NCI-H146 treated with DMSO at 0.1 percent for 48 hours (cell line): Measurements from ENCODE around the gene DMRTA1.
"Not testable (repeated sequence)": the region's sequence is repeated elsewhere in the genome, so short reads cannot be mapped to it uniquely, and the experiment has no call there.

Experiments used
- DNase-seq: peaks from one replicate; lab custom pipeline; 2025; ENCODE audit not compliant: unreplicated experiment; lab: John Stamatoyannopoulos, UW

Gene DMRTA1

GRCh38 chr9:22455181-22455580 is 8.6 kb downstream of the DMRTA1 start:
- DNase-seq = no peak

- DNase-seq = no peak
Observed at GRCh38 chr9:22457448-22457847, 10.8 kb downstream of the DMRTA1 start.

GRCh38 chr9:22463205-22463604 is 16.6 kb downstream of the DMRTA1 start:
- no peak for DNase-seq

GRCh38 chr9:22469928-22470544 is 23.4 kb downstream of the DMRTA1 start:
- DNase-seq = peak; percentile 55

GRCh38 chr9:22481566-22481965 is 34.9 kb downstream of the DMRTA1 start:
- DNase-seq = no peak

- DNase-seq = no peak
Observed at GRCh38 chr9:22483528-22484070, 37.0 kb downstream of the DMRTA1 start.

GRCh38 chr9:22496197-22496596 is 49.6 kb downstream of the DMRTA1 start:
- DNase-seq = not testable (repeated sequence)
